Naive B cell (primary cell): Measurements from ENCODE around the gene CIT. TPM values are rescaled to one million over a fixed set of nuclear protein-coding genes. Genes with fewer than 3 reads are reported as not detected.
A peak's percentile ranks its signal among the peaks of the same experiment; 100 is the strongest.

Experiments
- ATAC-seq, 2 donors: fragments of 150-1000 bp; cut with Tn5 transposase; 2 replicates each; pipeline ENCODE4 v1.10.0; 2021; ENCODE audit warnings: low read depth in 2 of 2, mild to moderate bottlenecking in 2 of 2, moderate library complexity in 2 of 2
- DNase-seq: peaks from one replicate; pipeline ENCODE4 v3.0.0; 2022
- H3K27ac Mint-ChIP-seq, 6 donors: one replicate each; pipeline ENCODE4 v1.8.0; 2020 to 2022; ENCODE audit warnings: mild to moderate bottlenecking in 6 of 6, mixed read lengths in 6 of 6, moderate library complexity in 5 of 6, inconsistent platforms in 2 of 6
- H3K27me3 Mint-ChIP-seq, 3 donors: one replicate each; pipeline ENCODE4 v1.8.0; 2021 to 2022; ENCODE audit warnings: mixed read lengths in 3 of 3, mild to moderate bottlenecking in 1 of 3
- H3K36me3 Mint-ChIP-seq, 2 donors: one replicate each; pipeline ENCODE4 v1.8.0; 2020 to 2022; ENCODE audit warnings: mixed read lengths in 2 of 2, inconsistent platforms in 1 of 2, mild to moderate bottlenecking in 1 of 2
- H3K4me1 Mint-ChIP-seq, 3 donors: one replicate each; pipeline ENCODE4 v1.8.0; 2020 to 2022; ENCODE audit warnings: mixed read lengths in 3 of 3, inconsistent platforms in 1 of 3, mild to moderate bottlenecking in 1 of 3, moderate library complexity in 1 of 3
- H3K4me3 Mint-ChIP-seq, 8 donors: one replicate each; pipeline ENCODE4 v1.8.0; 2020 to 2022; ENCODE audit warnings: mild to moderate bottlenecking in 8 of 8, mixed read lengths in 8 of 8, moderate library complexity in 8 of 8, inconsistent platforms in 2 of 8
- H3K9me3 Mint-ChIP-seq, 7 donors: one replicate each; pipeline ENCODE4 v1.8.0; 2020 to 2022; ENCODE audit warnings: mixed read lengths in 7 of 7, mild to moderate bottlenecking in 5 of 7, inconsistent platforms in 2 of 7, moderate library complexity in 1 of 7
- polyA plus RNA-seq, 6 donors: library from polyadenylated mRNA; unstranded; fragments of 300-500 nt; fragmentation: Illumina TruSeq; gene quantifications; one replicate each; pipeline ENCODE4 v1.2.3, GENCODE V29; 2021; ENCODE audit warnings: low read depth in 6 of 6

The CIT gene
- polyA plus RNA-seq, 6 donors from 2014 or later, result 0.34 to 1.1 (median 0.58) TPM; not detected in 2

- H3K36me3 Mint-ChIP-seq, result peaks cover 0 to 9% of the 10 kb centered on the region in 2 donors
- ATAC-seq (no peak), DNase-seq (no peak)
- H3K4me3 Mint-ChIP-seq, result no peak overlapping the region
- H3K9me3 Mint-ChIP-seq, result peaks cover 0 to 5% (median 2%) of the 10 kb centered on the region in 7 donors
- no peak overlapping the region for H3K27ac Mint-ChIP-seq
- no peaks in the 10 kb centered on the region for H3K27me3 Mint-ChIP-seq
- peaks cover 0 to 2% (median 0%) of the 10 kb centered on the region in 3 donors for H3K4me1 Mint-ChIP-seq
These were observed 95.3 kb downstream of the CIT start for GRCh38 chr12:119781804-119782203.

- Mint-ChIP-seq H3K4me3 (no peak overlapping the region), H3K4me1 (peaks cover 0 to 2% (median 0%) of the 10 kb centered on the region in 3 donors), H3K36me3 (peaks cover 0 to 5% of the 10 kb centered on the region in 2 donors), H3K9me3 (peaks cover 0 to 5% (median 2%) of the 10 kb centered on the region in 7 donors), H3K27me3 (no peaks in the 10 kb centered on the region), H3K27ac (peak overlapping the region in 1 of 6 donors; percentile 69)
- DNase-seq (no peak), ATAC-seq (no peak)
These were observed 96.2 kb downstream of the CIT start for GRCh38 chr12:119780786-119781434.

GRCh38 chr12:119775246-119775895 is 101.7 kb downstream of the CIT start:
- H3K4me3 Mint-ChIP-seq, result no peak overlapping the region
- DNase-seq (no peak), ATAC-seq (no peak)
- H3K27me3 Mint-ChIP-seq, result no peaks in the 10 kb centered on the region
- H3K27ac Mint-ChIP-seq, result no peak overlapping the region
- no peaks in the 10 kb centered on the region for H3K36me3 Mint-ChIP-seq
- no peaks in the 10 kb centered on the region for H3K9me3 Mint-ChIP-seq
- H3K4me1 Mint-ChIP-seq, result peaks cover 0 to 3% (median 0%) of the 10 kb centered on the region in 3 donors

- H3K4me1 Mint-ChIP-seq, result peaks cover 0 to 3% (median 0%) of the 10 kb centered on the region in 3 donors
- no peak overlapping the region for H3K27ac Mint-ChIP-seq
- H3K36me3 Mint-ChIP-seq, result no peaks in the 10 kb centered on the region
- no peak for ATAC-seq
- no peak for DNase-seq
- no peaks in the 10 kb centered on the region for H3K27me3 Mint-ChIP-seq
- H3K9me3 Mint-ChIP-seq, result no peaks in the 10 kb centered on the region
- H3K4me3 Mint-ChIP-seq, result no peak overlapping the region
These were observed 104.7 kb downstream of the CIT start for GRCh38 chr12:119772431-119772830.

GRCh38 chr12:119770146-119770545 is 107.0 kb downstream of the CIT start:
- Mint-ChIP-seq H3K27me3 (no peaks in the 10 kb centered on the region), H3K4me1 (peaks cover 0 to 3% (median 0%) of the 10 kb centered on the region in 3 donors), H3K4me3 (no peak overlapping the region), H3K9me3 (no peaks in the 10 kb centered on the region), H3K27ac (no peak overlapping the region), H3K36me3 (no peaks in the 10 kb centered on the region)
- DNase-seq (no peak), ATAC-seq (no peak)

- Mint-ChIP-seq H3K27me3 (no peaks in the 10 kb centered on the region), H3K4me3 (no peak overlapping the region)
- no peak for ATAC-seq
These were observed 114.5 kb downstream of the CIT start for GRCh38 chr12:119762619-119763018.

GRCh38 chr12:119758722-119759121 is 118.4 kb downstream of the CIT start:
- peaks cover 5 to 8% of the 10 kb centered on the region in 2 donors for H3K36me3 Mint-ChIP-seq
- peaks cover 0 to 9% (median 0%) of the 10 kb centered on the region in 7 donors for H3K9me3 Mint-ChIP-seq
- no peak overlapping the region for H3K27ac Mint-ChIP-seq

More at GRCh38 chr12:119762619-119763018, 114.5 kb downstream of the CIT start:
- DNase-seq, result no peak
- Mint-ChIP-seq H3K27ac (no peak overlapping the region), H3K36me3 (peaks cover 8% of the 10 kb centered on the region in 2 donors), H3K4me1 (no peaks in the 10 kb centered on the region), H3K9me3 (peaks cover 0 to 14% (median 3%) of the 10 kb centered on the region in 7 donors)

GRCh38 chr12:119758234-119758633 is 118.9 kb downstream of the CIT start:
- ATAC-seq (no peak), DNase-seq (no peak)
- H3K4me1 Mint-ChIP-seq, result no peaks in the 10 kb centered on the region
- H3K36me3 Mint-ChIP-seq, result peaks cover 0 to 8% of the 10 kb centered on the region in 2 donors
- no peak overlapping the region for H3K4me3 Mint-ChIP-seq
- peaks cover 0 to 4% (median 0%) of the 10 kb centered on the region in 7 donors for H3K9me3 Mint-ChIP-seq
- H3K27me3 Mint-ChIP-seq, result no peaks in the 10 kb centered on the region
- H3K27ac Mint-ChIP-seq, result no peak overlapping the region

More at GRCh38 chr12:119758722-119759121, 118.4 kb downstream of the CIT start:
- H3K4me3 Mint-ChIP-seq, result peak overlapping the region in 1 of 8 donors; percentile 7
- no peaks in the 10 kb centered on the region for H3K4me1 Mint-ChIP-seq
- no peaks in the 10 kb centered on the region for H3K27me3 Mint-ChIP-seq
- DNase-seq, result no peak
- no peak for ATAC-seq

GRCh38 chr12:119751961-119752360 is 125.2 kb downstream of the CIT start:
- Mint-ChIP-seq H3K4me3 (no peak overlapping the region), H3K27me3 (no peaks in the 10 kb centered on the region), H3K9me3 (no peaks in the 10 kb centered on the region), H3K36me3 (no peaks in the 10 kb centered on the region), H3K4me1 (no peaks in the 10 kb centered on the region), H3K27ac (no peak overlapping the region)
- no peak for DNase-seq
- ATAC-seq, result no peak

GRCh38 chr12:119749666-119750065 is 127.5 kb downstream of the CIT start:
- DNase-seq, result no peak
- no peaks in the 10 kb centered on the region for H3K27me3 Mint-ChIP-seq
- H3K4me3 Mint-ChIP-seq, result no peak overlapping the region
- H3K27ac Mint-ChIP-seq, result no peak overlapping the region
- H3K4me1 Mint-ChIP-seq, result no peaks in the 10 kb centered on the region
- no peak for ATAC-seq
- peaks cover 5 to 23% (median 15%) of the 10 kb centered on the region in 7 donors for H3K9me3 Mint-ChIP-seq
- H3K36me3 Mint-ChIP-seq, result peaks cover 11 to 18% of the 10 kb centered on the region in 2 donors

- ATAC-seq, result no peak
- H3K27ac Mint-ChIP-seq, result peak overlapping the region in 1 of 6 donors; percentile 46
- H3K4me1 Mint-ChIP-seq, result no peaks in the 10 kb centered on the region
- no peak overlapping the region for H3K4me3 Mint-ChIP-seq
- DNase-seq, result no peak
- no peaks in the 10 kb centered on the region for H3K27me3 Mint-ChIP-seq
- peaks cover 6 to 34% (median 25%) of the 10 kb centered on the region in 7 donors for H3K9me3 Mint-ChIP-seq
- H3K36me3 Mint-ChIP-seq, result peaks cover 20 to 23% of the 10 kb centered on the region in 2 donors
These were observed 128.6 kb downstream of the CIT start for GRCh38 chr12:119748497-119748896.

GRCh38 chr12:119746169-119746568 is 131.0 kb downstream of the CIT start:
- Mint-ChIP-seq H3K36me3 (peaks cover 24 to 37% of the 10 kb centered on the region in 2 donors), H3K27ac (no peak overlapping the region), H3K4me1 (no peaks in the 10 kb centered on the region), H3K9me3 (peaks cover 9 to 41% (median 29%) of the 10 kb centered on the region in 7 donors), H3K4me3 (no peak overlapping the region), H3K27me3 (no peaks in the 10 kb centered on the region)
- DNase-seq (no peak), ATAC-seq (no peak)

- no peak overlapping the region for H3K4me3 Mint-ChIP-seq
- DNase-seq (no peak), ATAC-seq (no peak)
- H3K36me3 Mint-ChIP-seq, result peaks cover 24 to 37% of the 10 kb centered on the region in 2 donors
- H3K9me3 Mint-ChIP-seq, result peaks cover 9 to 41% (median 29%) of the 10 kb centered on the region in 7 donors
- H3K4me1 Mint-ChIP-seq, result no peaks in the 10 kb centered on the region
- no peaks in the 10 kb centered on the region for H3K27me3 Mint-ChIP-seq
- H3K27ac Mint-ChIP-seq, result no peak overlapping the region
These were observed 132.1 kb downstream of the CIT start for GRCh38 chr12:119744900-119745606.
